Tibial nerve (tissue), 3 donors: Measurements from ENCODE around the gene TRIM6.

Experiments used
- POLR2A ChIP-seq, 2 donors: fragments of 450-650 bp; IDR thresholded peaks; one replicate each; pipeline ENCODE4 v1.6.1; 2017; ENCODE audit warnings: antibody characterized with exemption in 2 of 2, mild to moderate bottlenecking in 2 of 2, moderate library complexity in 2 of 2
- TF ChIP-seq, protein P1 (sequence below), 5 experiments: fragments of 200-600 bp in 3 of 5; fragments of 450-650 bp in 2 of 5; sonication (generic) in 3 of 5; IDR thresholded peaks; one replicate each; pipeline ENCODE4 v1.5.1; 2016 to 2019; ENCODE audit warnings: antibody characterized with exemption in 5 of 5, mild to moderate bottlenecking in 3 of 5, moderate library complexity in 2 of 5

DNA sequence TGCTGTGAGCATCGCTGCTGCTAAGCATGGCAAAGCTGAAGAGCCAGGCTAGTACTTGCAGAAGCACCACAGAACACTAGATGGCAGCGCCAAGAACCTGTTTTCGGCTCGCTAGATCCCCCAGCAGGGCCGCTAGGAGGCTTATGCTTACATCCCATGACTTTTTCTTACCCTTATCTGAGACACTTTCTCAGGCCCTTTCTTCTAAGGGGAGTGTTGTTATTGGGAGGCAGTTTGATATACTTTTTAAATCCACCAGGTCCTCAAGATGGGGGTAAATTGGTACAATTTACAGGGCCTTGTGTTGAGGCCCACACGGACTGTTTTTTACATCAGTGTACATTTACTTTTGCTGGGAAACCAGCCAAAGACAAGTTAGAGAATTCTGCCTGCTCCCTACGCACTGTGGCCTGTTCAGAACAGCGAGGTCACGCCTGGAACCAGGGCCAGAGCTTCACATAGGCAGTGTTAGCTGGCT is 4.0 kb downstream of the TRIM6 start:
- TF ChIP-seq, protein P1, sequence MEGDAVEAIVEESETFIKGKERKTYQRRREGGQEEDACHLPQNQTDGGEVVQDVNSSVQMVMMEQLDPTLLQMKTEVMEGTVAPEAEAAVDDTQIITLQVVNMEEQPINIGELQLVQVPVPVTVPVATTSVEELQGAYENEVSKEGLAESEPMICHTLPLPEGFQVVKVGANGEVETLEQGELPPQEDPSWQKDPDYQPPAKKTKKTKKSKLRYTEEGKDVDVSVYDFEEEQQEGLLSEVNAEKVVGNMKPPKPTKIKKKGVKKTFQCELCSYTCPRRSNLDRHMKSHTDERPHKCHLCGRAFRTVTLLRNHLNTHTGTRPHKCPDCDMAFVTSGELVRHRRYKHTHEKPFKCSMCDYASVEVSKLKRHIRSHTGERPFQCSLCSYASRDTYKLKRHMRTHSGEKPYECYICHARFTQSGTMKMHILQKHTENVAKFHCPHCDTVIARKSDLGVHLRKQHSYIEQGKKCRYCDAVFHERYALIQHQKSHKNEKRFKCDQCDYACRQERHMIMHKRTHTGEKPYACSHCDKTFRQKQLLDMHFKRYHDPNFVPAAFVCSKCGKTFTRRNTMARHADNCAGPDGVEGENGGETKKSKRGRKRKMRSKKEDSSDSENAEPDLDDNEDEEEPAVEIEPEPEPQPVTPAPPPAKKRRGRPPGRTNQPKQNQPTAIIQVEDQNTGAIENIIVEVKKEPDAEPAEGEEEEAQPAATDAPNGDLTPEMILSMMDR (IDR thresholded peaks at IDR 0.05): peak; percentile 63 to 74 (median 67)
- TF ChIP-seq POLR2A (IDR thresholded peaks at IDR 0.05): no peak
